Measurements from ENCODE around the gene CNKSR3.

GRCh38 chr6:154367839-154368695, 142.4 kb downstream of the CNKSR3 start:
- no peak for TF ChIP-seq POLR2AphosphoS5 (IDR thresholded peaks at IDR 0.05; ENCODE audit: low read depth, low read length)
- TF ChIP-seq FOXM1 (IDR thresholded peaks at IDR 0.05; ENCODE audit: low read depth): no peak
- TF ChIP-seq RXRA (IDR thresholded peaks at IDR 0.05; ENCODE audit: borderline replicate concordance, low read depth): no peak
- no peak for TF ChIP-seq CTCF (IDR thresholded peaks at IDR 0.05)
